B cell (primary cell): Measurements from ENCODE around the gene NRXN2.

Experiments
- CTCF ChIP-seq: fragments of 200-600 bp; IDR thresholded peaks from one replicate; pipeline ENCODE4 v1.8.0; 2022; ENCODE audit warnings: antibody characterized with exemption, mild to moderate bottlenecking
- EZH2 ChIP-seq: IDR thresholded peaks from 2 replicates; pipeline ENCODE4 v1.6.1; 2012; ENCODE audit warnings: borderline replicate concordance, low read depth, mild to moderate bottlenecking, moderate library complexity, low read length; ENCODE audit not compliant: insufficient read depth, poor library complexity, severe bottlenecking

GRCh38 chr11:64605656-64606585 lies 117.1 kb downstream of the NRXN2 start:
- TF ChIP-seq CTCF (no peak), EZH2 (no peak)
